SH-SY5Y (cell line): ENCODE results near the gene DNAJC6.

ENCODE experiments used
- GATA2 ChIP-seq: IDR thresholded peaks from 2 replicates; pipeline ENCODE4 v1.6.1; 2011; ENCODE audit warnings: mild to moderate bottlenecking, low read depth, low read length
- GATA3 ChIP-seq: IDR thresholded peaks from 2 replicates; pipeline ENCODE4 v1.6.1; 2011; ENCODE audit warnings: low read depth, mild to moderate bottlenecking, low read length, moderate library complexity

DNA sequence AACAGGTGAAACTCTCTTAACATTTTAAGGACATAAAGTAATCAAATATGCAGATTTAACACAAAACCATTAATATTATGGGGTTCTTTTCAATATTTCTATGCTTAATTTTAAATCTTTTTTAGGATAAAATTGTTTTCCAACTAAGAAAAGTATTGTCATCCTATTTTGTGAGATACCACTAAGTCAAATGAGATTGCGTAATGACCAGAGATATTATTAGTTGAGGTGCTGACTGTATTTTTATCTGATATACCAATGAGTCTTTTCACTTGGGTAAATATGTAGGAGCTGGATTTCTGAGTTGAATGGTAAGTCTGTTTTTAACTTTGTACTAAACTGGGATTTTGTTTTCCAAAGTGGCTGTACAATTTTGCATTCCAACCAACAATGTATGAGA, 136.5 kb downstream of the DNAJC6 start:
- TF ChIP-seq GATA3 (no peak), GATA2 (no peak)
